ENCODE results near the gene NKG7. TPM values are rescaled to one million over a fixed set of nuclear protein-coding genes. Genes with fewer than 3 reads are reported as not detected.

The NKG7 gene
- total and polyA plus RNA-seq, 2 experiments from 2014 or later = not detected

DNA sequence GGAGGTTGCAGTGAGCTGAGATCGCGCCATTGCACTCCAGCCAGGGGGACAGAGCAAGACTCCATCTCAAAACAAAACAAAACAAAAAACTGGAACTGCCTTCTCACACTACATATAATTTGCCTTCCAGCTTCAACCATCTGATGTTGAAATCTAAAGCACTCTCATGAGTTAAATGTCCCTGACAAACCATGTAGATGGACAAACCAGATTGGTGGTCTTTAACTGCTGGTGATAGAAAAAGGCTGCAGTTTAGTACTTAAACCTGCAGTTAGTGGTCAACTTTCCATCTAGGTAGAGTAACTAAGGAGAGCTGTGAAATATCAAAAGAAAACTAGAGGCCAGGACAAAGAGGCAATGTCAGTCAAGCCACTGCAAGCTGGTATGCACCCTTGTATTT is 23.7 kb upstream of the NKG7 start:
- Histone ChIP-seq H3K4me1 (ENCODE audit: insufficient read depth) (0 out of 2 replicates have a peak, but pooled peaks cover 8% of the 10 kb centered on the region), H3K36me3 (ENCODE audit: insufficient read depth) (no peaks in the 10 kb centered on the region), H3K79me2 (replicated peaks; ENCODE audit: insufficient read depth) (peaks cover 11% of the 10 kb centered on the region; the same call in 1 of the 2 replicates), H3F3A (replicated peaks; ENCODE audit: low read depth) (0 out of 2 replicates have a peak, but pooled peaks cover 3% of the 10 kb centered on the region), H3K4me2 (no peak overlapping the region), H3K9me2 (ENCODE audit: insufficient read depth) (no peaks in the 10 kb centered on the region), H4K20me1 (replicated peaks; ENCODE audit: insufficient read depth) (no peaks in the 10 kb centered on the region), H3K4me3 (no peak overlapping the region), H3K27me3 (ENCODE audit: insufficient read depth) (no peaks in the 10 kb centered on the region), H2AFZ (no peak overlapping the region), H3K27ac (ENCODE audit: low read depth) (no peak overlapping the region)
- H3K4me1 Mint-ChIP-seq = peaks cover 16% of the 10 kb centered on the region
- ATAC-seq = no peak
- H3K27me3 Mint-ChIP-seq (ENCODE audit: insufficient read depth, low read depth, poor library complexity) = peaks cover 4% of the 10 kb centered on the region
- no peak for DNase-seq (ENCODE audit: low spot score)
- peaks cover 10% of the 10 kb centered on the region; the same call in 2 of the 3 replicates for H3K9me3 Mint-ChIP-seq
- peaks cover 22% of the 10 kb centered on the region for H3K36me3 Mint-ChIP-seq (ENCODE audit: low read depth)
- TF ChIP-seq, protein P1, sequence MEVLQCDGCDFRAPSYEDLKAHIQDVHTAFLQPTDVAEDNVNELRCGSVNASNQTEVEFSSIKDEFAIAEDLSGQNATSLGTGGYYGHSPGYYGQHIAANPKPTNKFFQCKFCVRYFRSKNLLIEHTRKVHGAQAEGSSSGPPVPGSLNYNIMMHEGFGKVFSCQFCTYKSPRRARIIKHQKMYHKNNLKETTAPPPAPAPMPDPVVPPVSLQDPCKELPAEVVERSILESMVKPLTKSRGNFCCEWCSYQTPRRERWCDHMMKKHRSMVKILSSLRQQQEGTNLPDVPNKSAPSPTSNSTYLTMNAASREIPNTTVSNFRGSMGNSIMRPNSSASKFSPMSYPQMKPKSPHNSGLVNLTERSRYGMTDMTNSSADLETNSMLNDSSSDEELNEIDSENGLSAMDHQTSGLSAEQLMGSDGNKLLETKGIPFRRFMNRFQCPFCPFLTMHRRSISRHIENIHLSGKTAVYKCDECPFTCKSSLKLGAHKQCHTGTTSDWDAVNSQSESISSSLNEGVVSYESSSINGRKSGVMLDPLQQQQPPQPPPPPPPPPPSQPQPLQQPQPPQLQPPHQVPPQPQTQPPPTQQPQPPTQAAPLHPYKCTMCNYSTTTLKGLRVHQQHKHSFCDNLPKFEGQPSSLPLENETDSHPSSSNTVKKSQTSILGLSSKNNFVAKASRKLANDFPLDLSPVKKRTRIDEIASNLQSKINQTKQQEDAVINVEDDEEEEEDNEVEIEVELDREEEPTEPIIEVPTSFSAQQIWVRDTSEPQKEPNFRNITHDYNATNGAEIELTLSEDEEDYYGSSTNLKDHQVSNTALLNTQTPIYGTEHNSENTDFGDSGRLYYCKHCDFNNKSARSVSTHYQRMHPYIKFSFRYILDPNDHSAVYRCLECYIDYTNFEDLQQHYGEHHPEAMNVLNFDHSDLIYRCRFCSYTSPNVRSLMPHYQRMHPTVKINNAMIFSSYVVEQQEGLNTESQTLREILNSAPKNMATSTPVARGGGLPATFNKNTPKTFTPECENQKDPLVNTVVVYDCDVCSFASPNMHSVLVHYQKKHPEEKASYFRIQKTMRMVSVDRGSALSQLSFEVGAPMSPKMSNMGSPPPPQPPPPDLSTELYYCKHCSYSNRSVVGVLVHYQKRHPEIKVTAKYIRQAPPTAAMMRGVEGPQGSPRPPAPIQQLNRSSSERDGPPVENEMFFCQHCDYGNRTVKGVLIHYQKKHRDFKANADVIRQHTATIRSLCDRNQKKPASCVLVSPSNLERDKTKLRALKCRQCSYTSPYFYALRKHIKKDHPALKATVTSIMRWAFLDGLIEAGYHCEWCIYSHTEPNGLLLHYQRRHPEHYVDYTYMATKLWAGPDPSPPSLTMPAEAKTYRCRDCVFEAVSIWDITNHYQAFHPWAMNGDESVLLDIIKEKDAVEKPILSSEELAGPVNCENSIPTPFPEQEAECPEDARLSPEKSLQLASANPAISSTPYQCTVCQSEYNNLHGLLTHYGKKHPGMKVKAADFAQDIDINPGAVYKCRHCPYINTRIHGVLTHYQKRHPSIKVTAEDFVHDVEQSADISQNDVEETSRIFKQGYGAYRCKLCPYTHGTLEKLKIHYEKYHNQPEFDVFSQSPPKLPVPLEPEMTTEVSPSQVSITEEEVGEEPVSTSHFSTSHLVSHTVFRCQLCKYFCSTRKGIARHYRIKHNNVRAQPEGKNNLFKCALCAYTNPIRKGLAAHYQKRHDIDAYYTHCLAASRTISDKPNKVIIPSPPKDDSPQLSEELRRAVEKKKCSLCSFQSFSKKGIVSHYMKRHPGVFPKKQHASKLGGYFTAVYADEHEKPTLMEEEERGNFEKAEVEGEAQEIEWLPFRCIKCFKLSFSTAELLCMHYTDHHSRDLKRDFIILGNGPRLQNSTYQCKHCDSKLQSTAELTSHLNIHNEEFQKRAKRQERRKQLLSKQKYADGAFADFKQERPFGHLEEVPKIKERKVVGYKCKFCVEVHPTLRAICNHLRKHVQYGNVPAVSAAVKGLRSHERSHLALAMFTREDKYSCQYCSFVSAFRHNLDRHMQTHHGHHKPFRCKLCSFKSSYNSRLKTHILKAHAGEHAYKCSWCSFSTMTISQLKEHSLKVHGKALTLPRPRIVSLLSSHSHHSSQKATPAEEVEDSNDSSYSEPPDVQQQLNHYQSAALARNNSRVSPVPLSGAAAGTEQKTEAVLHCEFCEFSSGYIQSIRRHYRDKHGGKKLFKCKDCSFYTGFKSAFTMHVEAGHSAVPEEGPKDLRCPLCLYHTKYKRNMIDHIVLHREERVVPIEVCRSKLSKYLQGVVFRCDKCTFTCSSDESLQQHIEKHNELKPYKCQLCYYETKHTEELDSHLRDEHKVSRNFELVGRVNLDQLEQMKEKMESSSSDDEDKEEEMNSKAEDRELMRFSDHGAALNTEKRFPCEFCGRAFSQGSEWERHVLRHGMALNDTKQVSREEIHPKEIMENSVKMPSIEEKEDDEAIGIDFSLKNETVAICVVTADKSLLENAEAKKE (CRISPR knock-in tag; IDR thresholded peaks at IDR 0.05) = no peak
- TF ChIP-seq, protein P2, sequence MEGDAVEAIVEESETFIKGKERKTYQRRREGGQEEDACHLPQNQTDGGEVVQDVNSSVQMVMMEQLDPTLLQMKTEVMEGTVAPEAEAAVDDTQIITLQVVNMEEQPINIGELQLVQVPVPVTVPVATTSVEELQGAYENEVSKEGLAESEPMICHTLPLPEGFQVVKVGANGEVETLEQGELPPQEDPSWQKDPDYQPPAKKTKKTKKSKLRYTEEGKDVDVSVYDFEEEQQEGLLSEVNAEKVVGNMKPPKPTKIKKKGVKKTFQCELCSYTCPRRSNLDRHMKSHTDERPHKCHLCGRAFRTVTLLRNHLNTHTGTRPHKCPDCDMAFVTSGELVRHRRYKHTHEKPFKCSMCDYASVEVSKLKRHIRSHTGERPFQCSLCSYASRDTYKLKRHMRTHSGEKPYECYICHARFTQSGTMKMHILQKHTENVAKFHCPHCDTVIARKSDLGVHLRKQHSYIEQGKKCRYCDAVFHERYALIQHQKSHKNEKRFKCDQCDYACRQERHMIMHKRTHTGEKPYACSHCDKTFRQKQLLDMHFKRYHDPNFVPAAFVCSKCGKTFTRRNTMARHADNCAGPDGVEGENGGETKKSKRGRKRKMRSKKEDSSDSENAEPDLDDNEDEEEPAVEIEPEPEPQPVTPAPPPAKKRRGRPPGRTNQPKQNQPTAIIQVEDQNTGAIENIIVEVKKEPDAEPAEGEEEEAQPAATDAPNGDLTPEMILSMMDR (conservative IDR thresholded peaks at IDR 0.05; ENCODE audit: low read depth in 2 of 2) = no peak
- TF ChIP-seq, protein P3, sequence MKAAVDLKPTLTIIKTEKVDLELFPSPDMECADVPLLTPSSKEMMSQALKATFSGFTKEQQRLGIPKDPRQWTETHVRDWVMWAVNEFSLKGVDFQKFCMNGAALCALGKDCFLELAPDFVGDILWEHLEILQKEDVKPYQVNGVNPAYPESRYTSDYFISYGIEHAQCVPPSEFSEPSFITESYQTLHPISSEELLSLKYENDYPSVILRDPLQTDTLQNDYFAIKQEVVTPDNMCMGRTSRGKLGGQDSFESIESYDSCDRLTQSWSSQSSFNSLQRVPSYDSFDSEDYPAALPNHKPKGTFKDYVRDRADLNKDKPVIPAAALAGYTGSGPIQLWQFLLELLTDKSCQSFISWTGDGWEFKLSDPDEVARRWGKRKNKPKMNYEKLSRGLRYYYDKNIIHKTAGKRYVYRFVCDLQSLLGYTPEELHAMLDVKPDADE (IDR thresholded peaks at IDR 0.05) = no peak
- TF ChIP-seq EZH2phosphoT487 (IDR thresholded peaks at IDR 0.05; ENCODE audit: unreplicated experiment) = no peak
- TF ChIP-seq EZH2 (IDR thresholded peaks at IDR 0.05; ENCODE audit: low read depth, unreplicated experiment) = no peak
- TF ChIP-seq ZNF331 (CRISPR knock-in tag; IDR thresholded peaks at IDR 0.05; ENCODE audit: low read depth) = no peak
- TF ChIP-seq, protein P4, sequence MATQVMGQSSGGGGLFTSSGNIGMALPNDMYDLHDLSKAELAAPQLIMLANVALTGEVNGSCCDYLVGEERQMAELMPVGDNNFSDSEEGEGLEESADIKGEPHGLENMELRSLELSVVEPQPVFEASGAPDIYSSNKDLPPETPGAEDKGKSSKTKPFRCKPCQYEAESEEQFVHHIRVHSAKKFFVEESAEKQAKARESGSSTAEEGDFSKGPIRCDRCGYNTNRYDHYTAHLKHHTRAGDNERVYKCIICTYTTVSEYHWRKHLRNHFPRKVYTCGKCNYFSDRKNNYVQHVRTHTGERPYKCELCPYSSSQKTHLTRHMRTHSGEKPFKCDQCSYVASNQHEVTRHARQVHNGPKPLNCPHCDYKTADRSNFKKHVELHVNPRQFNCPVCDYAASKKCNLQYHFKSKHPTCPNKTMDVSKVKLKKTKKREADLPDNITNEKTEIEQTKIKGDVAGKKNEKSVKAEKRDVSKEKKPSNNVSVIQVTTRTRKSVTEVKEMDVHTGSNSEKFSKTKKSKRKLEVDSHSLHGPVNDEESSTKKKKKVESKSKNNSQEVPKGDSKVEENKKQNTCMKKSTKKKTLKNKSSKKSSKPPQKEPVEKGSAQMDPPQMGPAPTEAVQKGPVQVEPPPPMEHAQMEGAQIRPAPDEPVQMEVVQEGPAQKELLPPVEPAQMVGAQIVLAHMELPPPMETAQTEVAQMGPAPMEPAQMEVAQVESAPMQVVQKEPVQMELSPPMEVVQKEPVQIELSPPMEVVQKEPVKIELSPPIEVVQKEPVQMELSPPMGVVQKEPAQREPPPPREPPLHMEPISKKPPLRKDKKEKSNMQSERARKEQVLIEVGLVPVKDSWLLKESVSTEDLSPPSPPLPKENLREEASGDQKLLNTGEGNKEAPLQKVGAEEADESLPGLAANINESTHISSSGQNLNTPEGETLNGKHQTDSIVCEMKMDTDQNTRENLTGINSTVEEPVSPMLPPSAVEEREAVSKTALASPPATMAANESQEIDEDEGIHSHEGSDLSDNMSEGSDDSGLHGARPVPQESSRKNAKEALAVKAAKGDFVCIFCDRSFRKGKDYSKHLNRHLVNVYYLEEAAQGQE (IDR thresholded peaks at IDR 0.05; ENCODE audit: unreplicated experiment) = no peak
- no peak for TF ChIP-seq STAT1 (IDR thresholded peaks at IDR 0.05; ENCODE audit: unreplicated experiment)
- no peak for TF ChIP-seq CREB1 (CRISPR knock-in tag; IDR thresholded peaks at IDR 0.05; ENCODE audit: low read depth)
- TF ChIP-seq POLR2AphosphoS5 (IDR thresholded peaks at IDR 0.05; ENCODE audit: low read depth) = no peak
- no peak for TF ChIP-seq JUNB (IDR thresholded peaks at IDR 0.05; ENCODE audit: unreplicated experiment)
- no peak for TF ChIP-seq NANOG (IDR thresholded peaks at IDR 0.05; ENCODE audit: borderline replicate concordance)
- TF ChIP-seq ZNF114 (CRISPR knock-in tag; IDR thresholded peaks at IDR 0.05) = no peak
- peak overlapping the region; percentile 94 for H3K4me3 Mint-ChIP-seq
- peak overlapping the region; percentile 59; the same call in 1 of the 2 replicates for H3K27ac Mint-ChIP-seq
